HFFc6 (cell line): ENCODE results near the gene SLC43A2. TPM values are rescaled to one million over a fixed set of nuclear protein-coding genes. Genes with fewer than 3 reads are reported as not detected.

Experiments used
- DNase-seq: peaks from one replicate; pipeline ENCODE4 v3.0.0-alpha.2; 2018
- H3K27ac Mint-ChIP-seq: 2 replicates; pipeline ENCODE4 v1.8.0; 2020; ENCODE audit warnings: mild to moderate bottlenecking, mixed read lengths
- H3K27me3 Mint-ChIP-seq: 2 replicates; pipeline ENCODE4 v1.8.0; 2021; ENCODE audit warnings: mild to moderate bottlenecking, moderate library complexity, mixed read lengths; ENCODE audit not compliant: insufficient read depth
- H3K36me3 Mint-ChIP-seq: 2 replicates; pipeline ENCODE4 v1.8.0; 2021; ENCODE audit warnings: low read depth, mixed read lengths
- H3K4me1 Mint-ChIP-seq: 2 replicates; pipeline ENCODE4 v1.8.0; 2020; ENCODE audit warnings: low read depth, mixed read lengths
- H3K4me3 Mint-ChIP-seq: 2 replicates; pipeline ENCODE4 v1.8.0; 2020; ENCODE audit warnings: mild to moderate bottlenecking, moderate library complexity, mixed read lengths
- H3K9me3 Mint-ChIP-seq: 2 replicates; pipeline ENCODE4 v1.8.0; 2020; ENCODE audit warnings: mild to moderate bottlenecking, mixed read lengths
- CTCF ChIP-seq: fragments of 200-600 bp; sonication (generic); IDR thresholded peaks from 2 replicates; pipeline ENCODE4 v1.5.0; 2021; ENCODE audit warnings: antibody characterized with exemption, mild to moderate bottlenecking
- total RNA-seq, 6 experiments: library from RNA; stranded (reverse); fragmentation: NEBNext Ultra II Directional; extraction: Animal tissue kit (Norgen Biotek cat#: 25700); gene quantifications; 2 replicates in 1 of 6; 3 replicates in 5 of 6; pipeline ENCODE4 v1.2.3, GENCODE V29; 2021

Gene SLC43A2
- total RNA-seq, 6 experiments from 2014 or later, result 6.4 to 11.2 (median 6.9) TPM

- Mint-ChIP-seq H3K4me3 (no peak overlapping the region), H3K9me3 (no peaks in the 10 kb centered on the region), H3K36me3 (no peaks in the 10 kb centered on the region), H3K27ac (no peak overlapping the region), H3K4me1 (peaks cover 10% of the 10 kb centered on the region), H3K27me3 (peaks cover 3% of the 10 kb centered on the region; the same call in 1 of the 2 replicates)
- no peak for DNase-seq
- TF ChIP-seq CTCF, result no peak
Measured at GRCh38 chr17:1578029-1578428, 50.6 kb downstream of the SLC43A2 start.

GRCh38 chr17:1577583-1578013 is 51.0 kb downstream of the SLC43A2 start:
- no peak for TF ChIP-seq CTCF
- no peaks in the 10 kb centered on the region for H3K9me3 Mint-ChIP-seq
- H3K27ac Mint-ChIP-seq, result peak overlapping the region; percentile 85
- peaks cover 10% of the 10 kb centered on the region for H3K4me1 Mint-ChIP-seq
- H3K4me3 Mint-ChIP-seq, result no peak overlapping the region; the same call in 1 of the 2 replicates
- peaks cover 3% of the 10 kb centered on the region; the same call in 1 of the 2 replicates for H3K27me3 Mint-ChIP-seq
- H3K36me3 Mint-ChIP-seq, result no peaks in the 10 kb centered on the region
- DNase-seq, result no peak

- H3K4me3 Mint-ChIP-seq, result no peak overlapping the region; the same call in 1 of the 2 replicates
- H3K36me3 Mint-ChIP-seq, result no peaks in the 10 kb centered on the region
Measured at GRCh38 chr17:1577182-1577581, 51.5 kb downstream of the SLC43A2 start.

GRCh38 chr17:1576500-1576899 is 52.1 kb downstream of the SLC43A2 start:
- Mint-ChIP-seq H3K9me3 (no peaks in the 10 kb centered on the region), H3K4me3 (no peak overlapping the region), H3K4me1 (peaks cover 10% of the 10 kb centered on the region), H3K27me3 (peaks cover 3% of the 10 kb centered on the region; the same call in 1 of the 2 replicates), H3K36me3 (no peaks in the 10 kb centered on the region), H3K27ac (no peak overlapping the region)
- no peak for DNase-seq
- no peak for TF ChIP-seq CTCF

More at GRCh38 chr17:1577182-1577581, 51.5 kb downstream of the SLC43A2 start:
- Mint-ChIP-seq H3K27ac (peak overlapping the region; percentile 85), H3K9me3 (no peaks in the 10 kb centered on the region), H3K4me1 (peaks cover 10% of the 10 kb centered on the region), H3K27me3 (peaks cover 3% of the 10 kb centered on the region; the same call in 1 of the 2 replicates)
- peak; percentile 66 for DNase-seq
- no peak for TF ChIP-seq CTCF

GRCh38 chr17:1574697-1575471 is 53.8 kb downstream of the SLC43A2 start:
- DNase-seq, result no peak
- Mint-ChIP-seq H3K4me1 (peaks cover 10% of the 10 kb centered on the region), H3K27ac (no peak overlapping the region)

More at GRCh38 chr17:1574697-1575471, 53.8 kb downstream of the SLC43A2 start:
- Mint-ChIP-seq H3K4me3 (no peak overlapping the region), H3K27me3 (no peaks in the 10 kb centered on the region; the same call in 1 of the 2 replicates), H3K9me3 (no peaks in the 10 kb centered on the region), H3K36me3 (no peaks in the 10 kb centered on the region)
- peak; percentile 58 for TF ChIP-seq CTCF
